Measurements from ENCODE around the gene PRKD2.
A peak's percentile ranks its signal among the peaks of the same experiment; 100 is the strongest.
"Not testable (repeated sequence)": the region's sequence is repeated elsewhere in the genome, so short reads cannot be mapped to it uniquely, and the experiment has no call there.

Gene PRKD2

DNA sequence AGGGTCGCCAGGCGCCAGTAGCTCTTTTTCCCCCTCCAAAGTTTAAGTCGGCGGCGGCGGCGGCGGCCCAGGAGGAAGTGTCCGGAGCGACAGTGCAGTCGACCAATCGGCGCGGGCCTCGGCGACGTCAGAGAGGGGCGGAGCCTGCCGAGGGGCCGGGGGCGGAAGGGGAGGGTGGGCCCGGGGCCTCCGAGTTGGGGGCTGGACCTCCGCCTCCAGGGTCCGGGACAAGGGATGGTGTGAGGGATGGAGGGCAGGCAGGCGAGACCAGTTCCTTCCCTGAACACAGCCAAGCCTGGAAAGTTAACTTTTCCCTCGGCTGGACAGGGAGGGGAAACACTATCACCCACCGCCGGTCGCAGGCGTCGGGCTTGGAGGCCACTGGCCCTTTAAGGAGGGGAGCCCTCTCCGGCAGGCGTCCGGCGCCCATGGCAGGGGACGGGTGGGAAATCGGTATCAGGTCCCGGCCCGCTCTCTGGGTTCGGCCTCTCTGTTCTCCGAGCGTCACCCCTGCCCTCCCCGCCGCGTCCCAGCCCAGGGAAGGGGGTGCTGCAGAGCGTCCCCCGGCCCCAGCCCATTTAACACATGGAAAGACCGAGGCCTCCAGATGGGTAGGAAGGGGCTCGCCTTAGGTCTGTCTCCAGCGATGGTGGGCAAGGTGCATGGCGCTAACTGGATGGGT lies at the start of gene PRKD2:
TSS of gene PRKD2 (minus strand) at position 81 of the 682 bp plus-strand sequence. CDS start 744 bp downstream, outside the sequence.
- peak; percentile 56 for DNase-seq

DNA sequence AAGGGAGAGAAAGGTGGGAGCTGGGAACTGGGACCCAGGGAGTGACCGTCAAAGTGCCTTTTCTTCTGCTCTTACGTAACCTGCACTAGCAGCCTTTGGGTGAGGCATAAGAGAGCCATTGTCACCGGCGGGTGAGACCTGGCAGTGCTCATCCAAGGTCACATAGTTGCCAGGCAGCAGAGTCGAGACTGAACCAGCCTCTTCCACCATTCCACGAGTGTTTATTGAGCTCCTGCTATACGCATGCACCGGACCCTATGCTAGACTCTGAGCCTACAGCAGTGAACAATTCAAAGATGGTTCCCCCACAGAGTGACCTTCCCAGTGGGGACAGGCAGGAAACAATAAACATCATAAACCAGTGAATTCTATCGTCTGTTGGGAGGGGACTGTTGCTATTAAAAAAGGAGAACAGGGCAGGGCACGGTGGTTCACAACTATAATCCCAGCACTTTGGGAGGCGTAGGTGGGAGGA lies 47.9 kb upstream of the PRKD2 start:
- peak; percentile 37 for DNase-seq

DNA sequence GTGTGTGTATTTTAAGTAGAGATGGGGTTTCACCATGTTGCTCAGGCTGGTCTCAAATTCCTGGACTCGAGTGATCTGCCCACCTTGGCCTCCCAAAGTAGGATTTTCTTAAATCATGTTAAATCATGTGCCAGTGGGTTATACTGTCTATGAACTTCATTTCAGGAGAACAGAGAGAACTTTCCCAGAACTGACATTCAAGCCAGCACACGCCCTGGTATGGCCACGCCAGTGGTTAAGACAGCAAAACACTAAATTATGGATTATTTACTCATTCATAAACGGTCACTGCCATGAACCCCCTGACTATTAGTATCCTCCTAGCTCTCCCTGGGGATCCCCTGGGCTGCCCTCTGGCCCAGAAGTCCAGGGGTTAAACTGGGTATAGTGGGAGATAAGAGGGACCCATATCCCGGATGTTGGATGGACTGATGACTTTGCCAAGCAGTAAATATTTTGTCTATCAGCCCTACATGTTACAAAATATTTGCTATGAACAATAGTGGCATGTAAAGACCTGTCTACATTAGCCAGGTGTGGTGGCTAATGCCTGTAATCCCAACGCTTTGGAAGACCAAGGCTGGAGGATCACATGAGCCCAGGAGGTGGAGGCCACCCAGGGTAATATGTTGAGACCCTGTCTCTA lies 45.5 kb upstream of the PRKD2 start:
- DNase-seq = no peak

DNA sequence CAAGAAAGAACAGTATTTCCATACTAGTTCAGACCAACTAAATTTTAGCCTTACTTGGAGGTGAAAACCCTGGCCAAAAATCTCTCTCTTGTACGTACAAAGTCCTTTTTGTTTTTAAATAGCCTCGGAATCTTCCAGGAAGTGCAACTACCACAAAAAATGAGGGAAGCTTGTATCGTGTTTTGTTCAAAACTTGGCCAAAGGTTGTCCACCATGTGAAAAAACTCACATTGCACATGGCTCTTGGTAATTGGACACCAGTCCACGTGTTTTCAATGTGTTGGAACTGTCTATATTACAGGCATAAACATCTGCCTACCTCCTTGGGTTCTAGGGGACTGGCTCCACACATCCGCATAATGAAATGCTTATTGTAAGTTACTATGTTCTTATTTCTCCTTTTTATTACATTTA lies 44.5 kb upstream of the PRKD2 start:
- no peak for DNase-seq

DNA sequence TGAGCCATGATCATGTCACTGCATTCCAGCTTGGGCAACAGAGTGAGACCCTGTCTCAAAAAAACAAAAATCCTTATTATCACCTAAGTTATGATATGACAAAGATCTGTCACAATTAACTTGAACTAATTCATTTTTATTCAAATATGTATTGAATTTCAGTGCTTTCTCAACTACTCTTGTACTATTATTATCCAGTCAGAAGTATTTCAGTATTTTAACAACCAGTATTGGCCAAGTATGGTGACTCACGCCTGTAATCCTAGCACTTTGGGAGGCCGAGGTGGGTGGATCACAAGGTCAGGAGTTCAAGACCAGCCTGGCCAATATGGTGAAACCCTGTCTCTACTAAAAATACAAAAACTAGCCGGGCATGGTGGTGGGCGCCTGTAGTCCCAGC lies 44.0 kb upstream of the PRKD2 start:
- DNase-seq = not testable (repeated sequence)

DNA sequence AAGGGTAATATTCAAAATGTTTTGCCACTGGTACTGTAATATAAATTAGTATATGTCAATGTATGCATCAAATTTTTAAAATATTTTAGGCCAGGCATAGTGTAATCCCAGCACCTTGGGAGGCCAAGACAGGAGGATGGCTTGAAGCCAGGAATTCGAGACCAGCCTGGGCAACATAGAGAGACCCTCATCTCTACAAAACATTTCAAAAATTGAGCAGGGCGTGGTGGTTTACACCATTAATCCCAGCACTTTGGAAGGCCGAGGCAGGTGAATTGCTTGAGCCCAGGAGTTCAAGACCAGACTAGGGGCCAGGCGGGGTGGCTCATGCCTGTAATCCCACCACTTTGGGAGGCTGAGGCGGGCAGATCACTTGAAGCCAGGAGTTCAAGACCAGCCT lies 43.4 kb upstream of the PRKD2 start:
- DNase-seq = no peak

DNA sequence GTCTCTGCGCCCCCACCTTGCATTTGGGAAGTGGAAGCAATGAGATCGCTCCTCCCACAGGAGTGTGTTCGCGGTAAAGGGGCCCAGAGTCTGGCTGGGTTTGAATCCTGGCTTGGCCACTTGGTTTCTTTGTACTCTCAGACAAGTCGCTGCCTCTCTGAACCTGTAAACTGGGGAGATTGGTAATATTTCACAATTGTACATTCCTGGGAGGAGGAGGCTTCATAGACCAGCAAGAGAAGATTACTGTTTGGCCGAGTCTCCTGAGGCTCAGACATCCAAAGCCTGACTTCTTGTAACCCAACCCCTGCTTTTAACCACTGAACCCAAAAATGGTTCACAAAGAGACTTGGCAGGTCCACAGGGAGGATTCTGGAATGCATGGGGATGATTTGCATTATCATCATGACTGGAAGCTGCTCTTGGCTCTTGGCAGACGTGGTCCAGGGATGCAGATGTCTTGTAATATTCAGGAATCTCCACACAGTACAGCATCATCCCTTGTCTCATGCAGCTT lies 43.0 kb upstream of the PRKD2 start:
- DNase-seq = no peak

DNA sequence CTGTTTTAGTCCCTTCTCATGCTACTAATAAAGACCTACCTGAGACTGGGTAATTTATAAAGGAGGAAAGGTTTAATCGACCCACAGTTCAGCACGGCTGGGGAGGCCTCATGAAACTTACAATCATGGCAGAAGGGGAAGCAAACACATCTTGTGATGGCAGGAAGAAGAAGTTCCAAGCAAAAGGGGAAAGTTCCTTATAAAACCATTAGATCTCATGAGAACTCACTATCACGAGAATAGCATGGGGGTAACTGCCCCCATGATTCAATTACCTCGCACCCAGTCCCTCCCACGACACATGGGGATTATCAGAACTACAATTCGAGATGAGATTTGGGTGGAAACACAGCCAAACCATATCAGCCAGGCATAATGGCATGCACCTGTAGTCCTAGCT lies 42.3 kb upstream of the PRKD2 start:
- no peak for DNase-seq

DNA sequence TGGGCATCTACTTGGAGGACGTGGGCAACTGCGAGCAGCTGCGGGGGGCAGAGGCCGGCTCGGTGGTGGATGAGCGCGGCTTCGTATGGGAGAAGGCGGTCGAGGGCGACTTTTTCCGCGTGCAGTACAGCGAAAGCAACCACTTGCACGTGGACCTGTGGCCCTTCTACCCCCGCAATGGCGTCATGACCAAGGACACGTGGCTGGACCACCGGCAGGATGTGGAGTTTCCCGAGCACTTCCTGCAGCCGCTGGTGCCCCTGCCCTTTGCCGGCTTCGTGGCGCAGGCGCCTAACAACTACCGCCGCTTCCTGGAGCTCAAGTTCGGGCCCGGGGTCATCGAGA lies 39.6 kb upstream of the PRKD2 start:
- no peak for DNase-seq

DNA sequence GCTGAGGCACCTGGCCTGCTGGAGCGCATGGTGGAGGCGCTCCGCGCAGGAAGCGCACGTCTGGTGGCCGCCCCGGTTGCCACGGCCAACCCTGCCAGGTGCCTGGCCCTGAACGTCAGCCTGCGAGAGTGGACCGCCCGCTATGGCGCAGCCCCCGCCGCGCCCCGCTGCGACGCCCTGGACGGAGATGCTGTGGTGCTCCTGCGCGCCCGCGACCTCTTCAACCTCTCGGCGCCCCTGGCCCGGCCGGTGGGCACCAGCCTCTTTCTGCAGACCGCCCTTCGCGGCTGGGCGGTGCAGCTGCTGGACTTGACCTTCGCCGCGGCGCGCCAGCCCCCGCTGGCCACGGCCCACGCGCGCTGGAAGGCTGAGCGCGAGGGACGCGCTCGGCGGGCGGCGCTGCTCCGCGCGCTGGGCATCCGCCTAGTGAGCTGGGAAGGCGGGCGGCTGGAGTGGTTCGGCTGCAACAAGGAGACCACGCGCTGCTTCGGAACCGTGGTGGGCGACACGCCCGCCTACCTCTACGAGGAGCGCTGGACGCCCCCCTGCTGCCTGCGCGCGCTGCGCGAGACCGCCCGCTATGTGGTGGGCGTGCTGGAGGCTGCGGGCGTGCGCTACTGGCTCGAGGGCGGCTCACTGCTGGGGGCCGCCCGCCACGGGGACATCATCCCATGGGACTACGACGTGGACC lies 39.1 kb upstream of the PRKD2 start:
- DNase-seq = no peak

DNA sequence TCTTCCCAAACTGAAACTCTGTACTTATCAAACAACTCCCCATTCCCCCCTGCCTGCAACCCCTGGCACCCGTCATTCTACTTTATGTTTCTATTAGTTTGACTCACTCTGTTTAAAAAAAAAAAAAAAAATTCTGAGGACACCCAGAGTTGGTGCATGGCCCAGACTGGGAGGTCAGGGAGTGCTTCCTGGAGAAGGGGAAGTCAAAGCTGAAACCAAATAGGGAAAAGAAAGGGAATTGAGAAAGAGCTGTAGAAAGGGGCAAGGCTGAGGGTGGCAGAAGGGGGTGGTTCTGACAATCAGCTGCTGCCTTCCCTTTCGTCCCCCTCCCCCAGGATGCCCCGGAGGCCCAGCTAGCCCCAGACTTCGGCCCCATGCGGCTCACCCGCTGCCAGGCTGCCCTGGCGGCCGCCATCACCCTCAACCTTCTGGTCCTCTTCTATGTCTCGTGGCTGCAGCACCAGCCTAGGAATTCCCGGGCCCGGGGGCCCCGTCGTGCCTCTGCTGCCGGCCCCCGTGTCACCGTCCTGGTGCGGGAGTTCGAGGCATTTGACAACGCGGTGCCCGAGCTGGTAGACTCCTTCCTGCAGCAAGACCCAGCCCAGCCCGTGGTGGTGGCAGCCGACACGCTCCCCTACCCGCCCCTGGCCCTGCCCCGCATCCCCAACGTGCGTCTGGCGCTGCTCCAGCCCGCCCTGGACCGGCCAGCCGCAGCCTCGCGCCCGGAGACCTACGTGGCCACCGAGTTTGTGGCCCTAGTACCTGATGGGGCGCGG lies 38.4 kb upstream of the PRKD2 start:
- no peak for DNase-seq

DNA sequence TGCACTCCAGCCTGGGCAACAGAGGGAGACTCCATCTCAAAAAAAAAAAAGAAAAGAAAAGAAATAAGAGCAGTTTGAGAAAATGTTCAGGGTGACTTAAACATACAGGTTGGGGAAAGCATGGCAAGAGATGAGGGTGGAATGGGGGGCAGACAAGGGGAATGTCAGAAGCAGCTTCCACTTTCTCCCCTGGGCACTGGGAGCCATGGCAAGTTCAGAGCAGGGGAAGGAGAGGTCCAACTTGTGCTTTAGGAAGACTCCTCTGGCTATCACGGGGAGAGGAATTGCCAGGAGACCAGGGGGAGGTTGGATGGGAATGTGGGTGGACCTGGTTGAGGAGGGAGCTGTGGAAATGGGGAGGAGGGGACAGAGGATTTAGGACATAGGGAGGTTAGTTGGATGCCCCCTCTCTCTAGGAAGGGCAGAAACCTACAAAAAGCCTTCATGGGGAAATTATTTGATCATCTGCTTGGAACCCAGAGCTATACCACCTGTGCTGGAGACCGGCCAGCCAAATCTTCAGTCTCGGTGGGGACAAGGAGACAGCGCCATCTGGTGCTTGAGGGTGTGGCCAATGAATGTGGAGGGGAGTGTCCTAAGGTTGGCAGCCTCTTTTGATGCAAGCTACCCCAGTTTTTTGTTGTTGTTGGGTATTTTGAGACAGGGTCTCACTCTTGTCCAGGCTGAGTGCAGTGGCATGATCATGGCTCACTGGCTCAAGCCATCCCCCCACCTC lies 36.7 kb upstream of the PRKD2 start:
- peak; percentile 69 for DNase-seq

DNA sequence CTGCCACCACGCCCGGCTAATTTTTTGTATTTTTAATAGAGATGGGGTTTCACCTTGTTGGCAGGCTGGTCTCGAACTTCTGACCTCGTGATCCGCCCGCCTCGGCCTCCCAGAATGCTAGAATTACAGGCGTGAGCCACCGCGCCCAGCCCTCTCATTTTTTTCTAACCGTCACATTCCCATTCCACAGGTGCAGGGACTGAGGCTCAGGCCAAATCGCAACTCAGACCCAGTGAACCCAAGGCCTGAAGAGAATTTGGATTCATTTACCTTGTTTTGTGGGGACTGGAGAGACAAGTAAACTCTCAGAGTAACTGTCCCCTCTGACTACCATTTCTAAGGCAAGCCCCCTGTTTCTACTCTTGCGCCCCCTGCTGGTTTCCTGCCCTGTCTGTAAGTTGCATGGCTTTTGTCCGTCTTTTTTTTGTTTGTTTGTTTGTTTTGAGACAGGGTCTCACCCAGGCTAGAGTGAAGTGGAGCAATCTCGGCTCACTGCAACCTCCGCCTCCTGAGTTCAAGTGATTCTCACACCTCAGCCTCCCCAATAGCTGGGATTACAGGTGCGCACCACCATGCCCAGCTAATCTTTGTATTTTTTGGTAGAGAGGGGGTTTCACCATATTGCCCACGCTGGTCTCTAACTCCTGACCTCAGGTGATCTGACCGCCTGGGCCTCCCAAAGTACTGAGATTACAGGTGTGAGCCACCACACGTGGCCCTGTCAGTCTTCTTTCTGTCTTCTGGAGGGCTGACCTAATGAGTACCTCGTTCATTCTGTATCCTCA lies 31.6 kb upstream of the PRKD2 start:
- DNase-seq = no peak

DNA sequence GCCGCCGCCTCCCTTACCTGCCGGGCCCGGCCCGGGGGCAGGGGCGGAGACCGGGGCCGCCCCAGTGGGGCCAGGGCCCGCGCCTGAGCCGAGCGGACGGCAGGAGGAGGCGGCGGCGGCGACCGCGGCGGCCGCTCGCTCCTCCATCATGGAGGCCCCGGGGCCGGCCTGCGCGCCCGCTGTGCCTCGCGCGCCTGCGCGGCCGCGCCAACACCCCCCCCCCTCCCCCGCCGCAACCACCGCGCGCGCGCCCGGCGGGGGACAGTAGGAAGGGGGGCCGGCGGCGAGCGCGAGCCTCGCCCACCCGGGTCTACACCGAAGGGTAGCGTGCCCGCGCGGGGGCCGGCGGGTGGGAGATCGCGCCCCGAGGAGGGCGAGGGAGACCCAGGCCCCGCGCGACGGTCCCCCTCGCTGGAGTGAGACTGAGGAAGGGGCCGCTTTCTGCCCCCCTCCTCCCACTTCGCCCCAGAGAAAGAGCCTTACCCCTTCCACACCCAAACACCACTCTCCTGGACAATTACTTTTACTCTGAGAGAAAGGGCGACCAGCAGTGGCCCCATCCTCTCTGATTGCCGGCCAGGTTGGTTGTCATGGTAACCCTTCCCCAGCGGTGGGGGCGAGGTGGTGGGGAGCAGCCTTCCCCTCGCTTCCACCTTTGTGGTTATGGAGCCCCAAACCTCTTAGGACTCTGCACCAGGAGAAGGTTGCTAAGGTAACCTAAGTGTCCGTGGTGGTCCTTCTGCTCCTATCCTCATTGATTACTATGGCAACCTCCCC lies 29.6 kb upstream of the PRKD2 start, which contains the start of gene STRN4:
TSS of gene STRN4 (minus strand) at position 170 of the 777 bp plus-strand sequence. CDS start at position 150, 20 bp downstream.
- peak; percentile 28 for DNase-seq

DNA sequence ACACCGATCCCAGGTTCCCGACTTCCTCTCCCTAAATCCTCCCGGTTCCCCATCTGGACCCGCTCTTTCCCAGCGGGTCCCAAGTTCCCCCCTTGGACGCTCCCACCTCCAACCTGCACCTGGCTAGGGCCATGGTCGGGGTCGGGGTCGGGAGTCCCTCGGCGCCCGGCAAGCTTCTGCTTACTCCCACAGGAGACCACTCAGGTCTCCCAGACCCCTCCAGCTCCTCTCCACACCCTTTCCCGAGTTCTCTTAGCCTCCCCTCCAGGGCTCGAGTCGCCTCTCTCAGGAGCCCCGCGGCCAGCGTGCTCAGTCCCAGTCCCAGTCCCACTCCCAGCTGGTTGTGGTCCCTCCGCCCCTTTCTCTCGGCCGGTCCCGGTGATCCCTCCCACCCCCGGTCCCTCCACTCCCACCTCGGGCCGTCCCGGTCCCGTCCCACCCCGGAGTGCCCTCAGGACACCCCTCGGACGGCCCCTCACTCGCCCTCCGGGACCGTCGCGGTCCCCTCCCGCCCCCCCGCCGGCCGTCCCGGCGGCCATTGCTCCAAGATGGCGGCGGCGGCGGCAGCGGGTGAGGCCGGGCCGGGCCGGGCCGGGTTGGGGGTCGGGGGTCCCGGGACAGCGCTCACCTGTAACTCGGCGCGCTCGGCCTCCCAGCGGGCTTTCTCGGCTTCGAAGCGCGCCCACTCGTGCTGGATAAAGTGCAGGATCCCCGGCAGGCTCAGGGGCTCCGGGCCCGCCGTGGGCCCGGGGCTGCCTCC lies 28.8 kb upstream of the PRKD2 start, which contains the start of gene FKRP:
TSS of gene FKRP (plus strand) at position 537 of the 760 bp plus-strand sequence. CDS start 9,394 bp downstream, outside the sequence.
- DNase-seq = no peak

DNA sequence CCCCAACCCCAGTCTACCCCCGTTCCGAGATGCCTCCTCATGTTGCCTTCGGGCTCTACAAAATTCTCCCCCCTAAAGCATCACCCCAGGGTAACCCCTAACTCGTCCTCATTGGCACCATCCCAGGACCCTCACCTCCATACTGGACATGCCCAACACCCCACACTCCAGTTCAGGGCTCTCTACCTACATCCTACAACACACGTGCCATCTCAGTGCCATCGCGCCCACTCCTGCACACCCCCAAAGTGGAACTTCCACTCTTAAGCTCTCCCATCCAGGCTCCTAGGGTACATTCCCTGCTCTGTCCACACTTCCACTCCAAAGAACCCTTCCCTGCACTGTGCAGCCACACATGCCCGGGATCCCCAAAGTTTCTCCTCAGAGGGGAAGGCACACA lies 28.1 kb upstream of the PRKD2 start:
- DNase-seq = no peak

DNA sequence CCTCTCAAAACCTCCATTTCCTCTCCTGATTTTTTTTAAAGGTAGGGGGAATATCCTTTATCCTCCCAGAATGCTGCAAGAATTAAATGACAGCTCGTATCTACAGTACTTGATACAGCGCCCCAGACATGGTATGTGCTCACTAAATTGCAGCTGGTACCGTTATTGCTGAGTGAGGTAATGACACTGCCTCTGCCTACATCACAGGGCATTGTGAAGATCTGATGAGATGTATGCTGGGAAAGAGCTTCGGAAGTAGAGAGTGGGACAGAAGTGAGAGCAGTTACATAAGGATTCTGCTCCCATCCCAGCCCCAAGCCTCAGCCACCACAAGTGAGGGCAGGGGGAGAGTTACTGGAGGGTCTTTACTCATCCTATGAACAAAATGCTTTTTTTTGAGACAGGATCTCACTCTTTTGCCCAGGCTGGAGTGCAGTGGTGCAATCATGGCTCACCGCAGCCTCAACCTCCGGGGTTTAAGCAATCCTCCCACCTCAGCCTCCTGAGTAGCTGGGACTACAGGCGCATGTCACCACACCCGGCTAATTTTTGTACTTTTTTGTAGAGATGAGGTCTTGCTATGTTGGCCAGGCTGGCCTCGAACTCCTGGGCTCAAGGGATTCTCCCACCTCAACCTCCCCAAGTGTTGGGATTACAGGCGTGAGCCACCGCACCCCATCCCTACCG lies 27.2 kb upstream of the PRKD2 start:
- no peak for DNase-seq

DNA sequence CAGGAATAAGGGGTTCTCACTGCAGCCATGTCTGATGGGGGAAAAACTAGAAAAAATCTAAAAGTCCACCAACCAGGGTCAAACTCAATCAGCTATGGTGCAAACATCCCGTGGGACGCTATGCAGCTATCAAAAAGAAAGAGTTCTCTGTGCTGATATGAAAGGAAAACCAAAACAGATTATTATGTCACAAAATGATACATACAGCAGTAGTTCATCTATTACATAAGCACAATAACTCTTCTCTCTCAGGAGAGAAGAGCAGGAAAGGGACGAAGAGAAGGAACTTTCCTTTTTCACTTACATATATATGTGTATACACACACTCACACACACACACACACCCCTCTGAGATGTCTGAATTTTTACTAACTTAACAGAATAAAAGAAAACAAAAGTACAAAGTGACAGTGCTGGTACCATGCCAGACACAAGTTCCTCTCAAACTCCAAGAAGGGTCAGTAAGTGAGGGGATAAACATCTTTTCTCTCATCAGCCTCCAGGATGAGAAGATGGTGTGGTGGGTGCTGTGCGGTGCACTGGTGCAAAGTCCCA lies 26.1 kb upstream of the PRKD2 start:
- no peak for DNase-seq

DNA sequence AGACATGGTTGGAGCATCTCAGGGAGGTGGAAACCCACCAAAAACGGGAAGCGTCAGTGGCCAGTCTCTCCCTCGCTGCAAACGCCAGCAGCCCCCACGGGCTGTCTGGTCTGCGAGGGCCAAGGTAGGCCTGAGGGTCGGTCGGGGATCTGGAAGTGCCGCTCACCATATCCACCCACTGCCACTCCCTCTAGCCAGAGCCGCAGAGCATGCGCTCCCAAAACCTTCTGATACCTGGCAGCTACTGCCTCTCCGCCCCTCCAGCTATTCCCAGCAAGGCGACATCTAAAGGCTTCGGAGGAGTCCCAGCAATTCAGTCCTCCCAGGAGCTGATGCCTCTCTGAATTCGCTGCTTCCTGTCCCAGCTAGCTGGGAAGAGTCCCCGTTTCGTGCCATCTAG lies 24.5 kb upstream of the PRKD2 start:
- DNase-seq = no peak

All from NCI-H2029 (cell line).